Vagina (tissue), 2 donors: ENCODE results near the gene TSC22D2. TPM values are rescaled to one million over a fixed set of nuclear protein-coding genes. Genes with fewer than 3 reads are reported as not detected.
"Not testable (repeated sequence)": the region's sequence is repeated elsewhere in the genome, so short reads cannot be mapped to it uniquely, and the experiment has no call there.

Experiments used
- DNase-seq, 2 donors: peaks; one replicate each; pipeline ENCODE4 v3.0.0-alpha.2; 2017; ENCODE audit errors: extremely low spot score in 2 of 2
- H3K27ac ChIP-seq: fragments of 200-600 bp; sonication (generic); one replicate; pipeline ENCODE4 v1.5.1; 2019
- H3K27me3 ChIP-seq: fragments of 200-600 bp; sonication (generic); one replicate; pipeline ENCODE4 v1.5.1; 2019
- H3K36me3 ChIP-seq, 2 donors: fragments of 200-600 bp; sonication (generic); one replicate each; pipeline ENCODE4 v1.5.1; 2017 to 2019
- H3K4me1 ChIP-seq: fragments of 200-600 bp; sonication (generic); one replicate; pipeline ENCODE4 v1.5.1; 2019
- H3K4me3 ChIP-seq, 2 donors: fragments of 200-600 bp; sonication (generic); 1 replicate in 1 of 2; 2 replicates in 1 of 2; pipeline ENCODE4 v1.5.1; 2016 to 2019
- H3K9me3 ChIP-seq: fragments of 200-600 bp; sonication (generic); one replicate; pipeline ENCODE4 v1.5.1; 2019
- CTCF ChIP-seq, 3 experiments: fragments of 450-650 bp in 2 of 3; fragments of 200-600 bp in 1 of 3; sonication (generic) in 1 of 3; IDR thresholded peaks; one replicate each; pipeline ENCODE4 v1.5.1; 2017 to 2019; ENCODE audit warnings: antibody characterized with exemption in 3 of 3, mild to moderate bottlenecking in 2 of 3, moderate library complexity in 2 of 3
- POLR2A ChIP-seq, 2 donors: fragments of 450-650 bp; IDR thresholded peaks; one replicate each; pipeline ENCODE4 v1.6.1; 2017; ENCODE audit warnings: antibody characterized with exemption in 2 of 2, mild to moderate bottlenecking in 2 of 2, moderate library complexity in 2 of 2
- POLR2AphosphoS5 ChIP-seq, 2 donors: sonication (generic); formaldehyde crosslinking; IDR thresholded peaks; one replicate each; pipeline ENCODE4 v1.9.0; 2017; ENCODE audit warnings: antibody characterized with exemption in 2 of 2, mild to moderate bottlenecking in 2 of 2, low read depth in 1 of 2; ENCODE audit not compliant: insufficient read depth in 1 of 2
- intact Hi-C: fragments of 100-400 bp; cut with DNase I; formaldehyde crosslinking; loops from one replicate; pipeline ENCODE4 v1.15.1; 2023
- total RNA-seq: library from RNA; depleted of rRNA; stranded (reverse); fragments of >200 nt; gene quantifications from one replicate; pipeline ENCODE4 v1.2.3, GENCODE V29; 2016

Gene TSC22D2
- total RNA-seq, 1 donor from 2014 or later, result 35.6 TPM

GRCh38 chr3:150467381-150467780 lies 59.3 kb downstream of the TSC22D2 start:
- H3K4me3 ChIP-seq, result no peak overlapping the region
- no peaks in the 10 kb centered on the region for H3K36me3 ChIP-seq
- peaks cover 6% of the 10 kb centered on the region for H3K4me1 ChIP-seq
- intact Hi-C loops, result no loop called here
- no peaks in the 10 kb centered on the region for H3K27me3 ChIP-seq
- no peak overlapping the region for H3K27ac ChIP-seq
- no peak for TF ChIP-seq CTCF (IDR thresholded peaks at IDR 0.05)
- TF ChIP-seq POLR2A (IDR thresholded peaks at IDR 0.05), result no peak
- no peak for TF ChIP-seq POLR2AphosphoS5 (IDR thresholded peaks at IDR 0.05; ENCODE audit: insufficient read depth in 1 of 2, low read depth in 1 of 2)
- DNase-seq, result no peak
- H3K9me3 ChIP-seq, result no peaks in the 10 kb centered on the region

GRCh38 chr3:150469031-150469930 lies 61.2 kb downstream of the TSC22D2 start:
- intact Hi-C loops, result no loop called here

GRCh38 chr3:150469931-150470740 lies 62.0 kb downstream of the TSC22D2 start:
- intact Hi-C loops, result no loop called here
- peak in 1 of 2 donors; percentile 11 for TF ChIP-seq POLR2AphosphoS5 (IDR thresholded peaks at IDR 0.05; ENCODE audit: insufficient read depth in 1 of 2, low read depth in 1 of 2)
- TF ChIP-seq POLR2A (IDR thresholded peaks at IDR 0.05), result no peak
- TF ChIP-seq CTCF (IDR thresholded peaks at IDR 0.05), result no peak
- DNase-seq, result no peak
- Histone ChIP-seq H3K4me1 (peaks cover 6% of the 10 kb centered on the region), H3K27ac (peak overlapping the region; percentile 74), H3K27me3 (no peaks in the 10 kb centered on the region), H3K4me3 (no peak overlapping the region), H3K9me3 (no peaks in the 10 kb centered on the region), H3K36me3 (no peaks in the 10 kb centered on the region)

More at GRCh38 chr3:150469031-150469930, 61.2 kb downstream of the TSC22D2 start:
- H3K27ac ChIP-seq, result peak overlapping the region; percentile 74
- H3K9me3 ChIP-seq, result no peaks in the 10 kb centered on the region
- TF ChIP-seq CTCF (IDR thresholded peaks at IDR 0.05) (no peak), POLR2A (IDR thresholded peaks at IDR 0.05) (no peak), POLR2AphosphoS5 (IDR thresholded peaks at IDR 0.05; ENCODE audit: insufficient read depth in 1 of 2, low read depth in 1 of 2) (peak in 1 of 2 donors; percentile 77)
- no peaks in the 10 kb centered on the region for H3K27me3 ChIP-seq
- H3K4me3 ChIP-seq, result no peak overlapping the region
- H3K36me3 ChIP-seq, result no peaks in the 10 kb centered on the region
- DNase-seq, result peak in 1 of 2 donors; percentile 90
- H3K4me1 ChIP-seq, result peaks cover 6% of the 10 kb centered on the region

GRCh38 chr3:150472421-150472820 lies 64.3 kb downstream of the TSC22D2 start:
- H3K4me1 ChIP-seq, result peaks cover 6% of the 10 kb centered on the region
- TF ChIP-seq CTCF (IDR thresholded peaks at IDR 0.05), result no peak
- TF ChIP-seq POLR2AphosphoS5 (IDR thresholded peaks at IDR 0.05; ENCODE audit: insufficient read depth in 1 of 2, low read depth in 1 of 2), result no peak
- no peak for TF ChIP-seq POLR2A (IDR thresholded peaks at IDR 0.05)
- no peak for DNase-seq
- no peaks in the 10 kb centered on the region for H3K36me3 ChIP-seq
- H3K27ac ChIP-seq, result no peak overlapping the region
- H3K4me3 ChIP-seq, result no peak overlapping the region
- no peaks in the 10 kb centered on the region for H3K27me3 ChIP-seq
- H3K9me3 ChIP-seq, result no peaks in the 10 kb centered on the region
- intact Hi-C loops, result no loop called here

- intact Hi-C loops, H3K4me1 ChIP-seq, H3K27me3 ChIP-seq, H3K27ac ChIP-seq, H3K9me3 ChIP-seq, H3K4me3 ChIP-seq, DNase-seq, H3K36me3 ChIP-seq: not testable (repeated sequence)
Observed at GRCh38 chr3:150473161-150473560, 65.1 kb downstream of the TSC22D2 start.
